GM21717 (cell line): ENCODE measurements around the gene TXLNB.

Experiments
- ATAC-seq: cut with Tn5 transposase; IDR thresholded peaks from one replicate; pipeline ENCODE4 v1.9.1; 2021; ENCODE audit warnings: mild to moderate bottlenecking, moderate library complexity; ENCODE audit not compliant: unreplicated experiment

The TXLNB gene

GRCh38 chr6:139291813-139292619, at the start of gene TXLNB:
Gene TXLNB, minus strand, starts transcription at chr6:139291998. Its CDS starts 3,099 bp downstream, at chr6:139288899.
- ATAC-seq = peak; percentile 78

- ATAC-seq = no peak
Observed at GRCh38 chr6:139341060-139341459, 49.3 kb upstream of the TXLNB start.

GRCh38 chr6:139338795-139339194, 47.0 kb upstream of the TXLNB start:
- no peak for ATAC-seq

- ATAC-seq = no peak
Observed at GRCh38 chr6:139337830-139338229, 46.0 kb upstream of the TXLNB start.

GRCh38 chr6:139337001-139337400, 45.2 kb upstream of the TXLNB start:
- no peak for ATAC-seq

GRCh38 chr6:139336488-139336887, 44.7 kb upstream of the TXLNB start:
- no peak for ATAC-seq

- no peak for ATAC-seq
Observed at GRCh38 chr6:139335447-139336210, 43.8 kb upstream of the TXLNB start.

GRCh38 chr6:139334806-139335446, 43.1 kb upstream of the TXLNB start:
- no peak for ATAC-seq

GRCh38 chr6:139330826-139331500, 39.2 kb upstream of the TXLNB start:
- ATAC-seq = no peak

- ATAC-seq = no peak
Observed at GRCh38 chr6:139330306-139330705, 38.5 kb upstream of the TXLNB start.

GRCh38 chr6:139329224-139329623, 37.4 kb upstream of the TXLNB start:
- ATAC-seq = no peak

GRCh38 chr6:139327038-139327437, 35.2 kb upstream of the TXLNB start:
- peak; percentile 64 for ATAC-seq

GRCh38 chr6:139325686-139326085, 33.9 kb upstream of the TXLNB start:
- no peak for ATAC-seq

GRCh38 chr6:139325125-139325524, 33.3 kb upstream of the TXLNB start:
- ATAC-seq = peak; percentile 42

- no peak for ATAC-seq
Observed at GRCh38 chr6:139324301-139324555, 32.4 kb upstream of the TXLNB start.

GRCh38 chr6:139323511-139324300, 31.9 kb upstream of the TXLNB start:
- ATAC-seq = peak; percentile 40

GRCh38 chr6:139320081-139320480, 28.3 kb upstream of the TXLNB start:
- ATAC-seq = no peak

- no peak for ATAC-seq
Observed at GRCh38 chr6:139316622-139317317, 25.0 kb upstream of the TXLNB start.

GRCh38 chr6:139313784-139314545, 22.2 kb upstream of the TXLNB start:
- no peak for ATAC-seq
